ENCODE results near the gene SLC37A3.

Gene SLC37A3

DNA sequence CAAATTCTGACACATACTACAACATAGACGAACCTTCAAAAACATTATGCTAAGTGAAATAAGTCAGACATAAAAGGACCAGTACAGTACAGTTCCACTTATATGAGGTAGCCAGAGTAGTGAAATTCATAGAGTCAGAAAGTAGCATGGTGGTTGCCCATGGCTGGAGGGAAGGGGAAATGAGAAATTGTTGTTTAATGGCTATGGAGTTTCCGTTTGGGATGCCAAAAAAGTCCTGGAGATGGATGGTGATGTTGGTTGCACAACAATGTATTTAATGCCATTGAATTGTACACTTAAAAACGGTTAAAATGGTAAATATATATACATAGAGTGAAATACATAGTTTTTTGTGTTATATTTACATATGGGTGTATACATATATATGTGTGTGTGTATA lies 2.1 kb upstream of the SLC37A3 start:
- no peak for DNase-seq (ENCODE audit: low read depth in 2 of 2)

DNA sequence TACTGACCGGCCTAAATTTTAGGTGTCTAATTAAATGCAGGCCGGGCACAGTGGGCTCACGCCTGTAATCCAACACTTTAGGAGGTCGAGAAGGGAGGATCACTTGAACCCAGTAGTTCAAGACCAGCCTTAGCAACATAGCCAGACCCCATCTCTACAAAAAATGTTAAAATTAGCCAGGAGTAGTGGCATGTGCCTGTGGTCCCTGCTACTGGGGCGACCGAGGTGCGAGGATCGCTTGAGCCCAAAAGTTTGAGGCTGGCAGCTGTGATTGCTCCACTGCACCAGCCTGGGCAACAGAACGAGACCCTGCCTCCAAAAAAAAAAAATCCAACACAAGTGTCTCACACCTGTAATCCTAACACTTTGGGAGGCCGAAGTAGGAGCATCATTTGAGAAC lies 491 bp upstream of the SLC37A3 start:
- no peak for DNase-seq (ENCODE audit: low read depth in 2 of 2)

DNA sequence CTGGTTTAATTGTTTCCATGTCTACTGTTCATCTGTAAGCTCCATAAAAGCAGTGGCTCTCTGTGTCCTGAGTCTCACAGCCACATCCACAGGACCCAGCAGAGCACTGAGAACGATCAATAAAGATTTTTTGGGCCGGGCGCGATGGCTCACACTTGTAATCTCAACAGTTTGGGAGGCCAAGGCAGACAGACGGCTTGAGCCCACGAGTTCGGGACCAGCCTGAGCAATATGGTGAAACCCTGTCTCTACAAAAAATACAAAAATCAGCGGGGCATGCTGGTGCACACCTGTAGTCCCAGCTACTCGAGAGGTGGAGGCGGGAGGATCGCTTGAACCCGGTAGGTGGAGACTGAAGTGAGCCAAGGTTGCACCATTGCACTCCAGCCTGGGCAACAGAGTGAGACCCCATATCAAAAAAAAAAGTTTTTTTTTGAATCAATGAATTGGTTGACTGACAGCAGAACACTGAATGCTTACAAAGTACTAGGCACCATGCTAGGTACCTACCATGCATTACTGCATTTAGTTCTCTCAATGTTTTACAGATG lies 4.5 kb downstream of the SLC37A3 start:
- no peak for DNase-seq (ENCODE audit: low read depth in 2 of 2)

DNA sequence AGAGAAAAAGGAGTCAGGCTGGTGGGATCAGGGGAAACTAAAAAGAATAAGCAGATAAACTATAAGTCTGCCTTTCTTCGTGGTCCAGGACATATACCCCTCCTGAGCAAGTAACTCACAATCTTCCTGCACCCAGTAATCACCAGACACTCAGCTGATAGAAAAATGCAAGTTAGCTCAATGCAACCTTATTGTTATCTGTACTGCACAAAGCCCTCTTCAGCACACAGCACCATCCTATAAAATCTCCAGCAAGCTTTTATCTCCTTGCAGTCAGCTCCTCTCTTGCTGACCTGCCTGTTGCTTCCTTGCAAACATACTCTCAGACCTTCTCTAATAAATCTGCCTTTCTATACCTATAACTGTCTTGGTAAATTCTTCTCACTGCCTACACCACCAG lies 6.7 kb downstream of the SLC37A3 start:
- DNase-seq (ENCODE audit: low read depth in 2 of 2) = no peak

DNA sequence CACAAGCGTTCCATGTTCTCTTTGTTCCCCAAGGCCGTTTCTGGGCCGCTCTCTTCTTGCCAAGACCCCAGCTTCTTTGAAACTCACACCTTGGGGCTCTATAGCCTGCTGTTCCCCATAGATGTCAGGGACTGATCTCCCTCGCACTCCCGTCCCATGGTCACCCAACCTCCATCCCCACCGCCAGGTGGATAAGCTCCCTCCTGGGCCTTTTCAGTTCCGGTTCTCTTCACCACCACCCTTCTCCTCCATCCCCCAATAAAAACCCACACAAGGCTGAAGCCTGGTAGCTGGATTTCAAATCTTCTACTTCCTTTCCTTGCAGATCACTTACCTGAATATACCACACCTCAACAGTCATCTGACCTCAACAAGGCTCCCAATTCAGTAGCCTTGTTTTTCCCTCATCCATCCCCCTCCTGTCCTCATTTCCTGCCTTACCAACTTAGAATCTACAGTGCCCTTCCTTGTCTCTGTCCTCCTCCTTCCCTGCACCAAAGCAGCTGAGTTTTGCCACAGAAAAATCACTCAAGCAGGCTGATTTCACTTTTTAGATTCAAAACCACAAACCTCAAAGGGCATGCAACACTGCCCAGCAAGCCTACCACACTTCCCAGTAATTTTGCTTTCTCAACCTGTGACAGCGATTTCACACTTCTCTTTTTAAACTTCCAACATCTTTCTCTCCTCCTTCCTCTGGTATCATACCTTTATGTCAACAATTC lies 7.7 kb downstream of the SLC37A3 start:
- DNase-seq (ENCODE audit: low read depth in 2 of 2) = no peak

GRCh38 chr7:140390034-140390433 lies 8.3 kb downstream of the SLC37A3 start:
- DNase-seq (ENCODE audit: low read depth in 2 of 2) = no peak

- DNase-seq (ENCODE audit: low read depth in 2 of 2) = no peak
These were observed 8.9 kb downstream of the SLC37A3 start for GRCh38 chr7:140389445-140389844.

- no peak for DNase-seq (ENCODE audit: low read depth in 2 of 2)
These were observed 13.3 kb downstream of the SLC37A3 start for GRCh38 chr7:140384894-140385545.

GRCh38 chr7:140383954-140384713 lies 14.2 kb downstream of the SLC37A3 start:
- no peak for DNase-seq (ENCODE audit: low read depth in 2 of 2)

- peak in 1 of 2 donors; percentile 22 for DNase-seq (ENCODE audit: low read depth in 2 of 2)
These were observed 22.2 kb downstream of the SLC37A3 start for GRCh38 chr7:140375892-140376730.

- no peak for DNase-seq (ENCODE audit: low read depth in 2 of 2)
These were observed 23.0 kb downstream of the SLC37A3 start for GRCh38 chr7:140375323-140375722.

DNA sequence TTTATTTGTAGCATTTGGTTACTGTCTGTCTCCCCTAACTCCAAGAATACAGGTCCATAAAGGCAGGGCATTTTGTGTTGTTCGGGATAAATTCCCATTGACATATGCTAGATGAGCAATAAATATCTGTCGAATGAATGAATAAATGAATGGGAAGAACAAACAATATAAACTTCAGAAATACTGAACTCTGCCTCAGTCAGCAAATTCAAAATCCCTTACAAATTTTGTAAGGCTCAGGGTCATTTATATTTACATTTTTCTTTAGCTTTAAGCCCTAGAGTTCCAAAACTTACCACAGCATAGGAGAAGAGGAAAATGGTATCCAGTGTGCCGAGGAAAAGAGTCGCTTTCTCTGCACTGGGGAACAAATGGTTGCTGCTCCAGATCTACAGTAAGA lies 29.0 kb downstream of the SLC37A3 start:
- no peak for DNase-seq (ENCODE audit: low read depth in 2 of 2)

DNA sequence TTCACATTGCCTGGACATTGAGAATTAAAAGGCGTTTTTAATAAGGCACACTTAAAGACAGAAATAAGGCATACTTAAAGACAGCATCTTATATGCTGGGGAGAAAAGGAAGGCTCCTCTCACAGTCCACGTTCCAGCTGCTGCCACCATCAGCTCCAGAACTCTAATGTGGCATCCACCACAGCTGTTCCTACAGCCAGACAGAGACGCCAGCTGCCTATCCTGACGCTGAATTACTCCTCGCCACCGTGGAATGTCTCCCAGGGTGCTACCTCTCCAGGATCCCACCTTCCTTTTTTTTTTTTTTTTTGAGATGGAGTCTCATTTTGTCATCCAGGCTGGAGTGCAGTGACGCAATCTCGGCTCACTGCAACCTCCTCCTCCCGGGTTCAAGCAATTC lies 30.8 kb downstream of the SLC37A3 start:
- DNase-seq (ENCODE audit: low read depth in 2 of 2) = no peak

DNA sequence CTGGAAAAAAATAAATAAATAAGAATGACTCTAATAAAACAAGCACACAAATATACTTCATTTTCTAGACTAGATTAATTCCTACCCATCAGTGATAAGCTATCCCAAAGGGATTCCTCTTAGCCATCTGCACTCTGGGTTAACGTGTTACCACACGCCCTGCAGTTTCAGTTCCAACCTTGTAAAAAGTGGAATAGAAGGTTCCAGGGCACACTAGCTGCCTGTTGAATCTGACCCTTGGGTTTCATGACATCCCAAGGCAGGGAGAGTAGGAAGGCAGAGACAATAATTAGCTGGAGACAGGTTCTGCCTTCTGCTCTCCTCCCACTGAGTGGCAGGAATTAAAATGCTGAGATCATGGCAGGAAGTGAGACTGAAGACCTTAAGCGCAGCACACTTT lies 33.5 kb downstream of the SLC37A3 start:
- no peak for DNase-seq (ENCODE audit: low read depth in 2 of 2)

- DNase-seq (ENCODE audit: low read depth in 2 of 2) = no peak
These were observed 37.6 kb downstream of the SLC37A3 start for GRCh38 chr7:140360697-140361229.

DNA sequence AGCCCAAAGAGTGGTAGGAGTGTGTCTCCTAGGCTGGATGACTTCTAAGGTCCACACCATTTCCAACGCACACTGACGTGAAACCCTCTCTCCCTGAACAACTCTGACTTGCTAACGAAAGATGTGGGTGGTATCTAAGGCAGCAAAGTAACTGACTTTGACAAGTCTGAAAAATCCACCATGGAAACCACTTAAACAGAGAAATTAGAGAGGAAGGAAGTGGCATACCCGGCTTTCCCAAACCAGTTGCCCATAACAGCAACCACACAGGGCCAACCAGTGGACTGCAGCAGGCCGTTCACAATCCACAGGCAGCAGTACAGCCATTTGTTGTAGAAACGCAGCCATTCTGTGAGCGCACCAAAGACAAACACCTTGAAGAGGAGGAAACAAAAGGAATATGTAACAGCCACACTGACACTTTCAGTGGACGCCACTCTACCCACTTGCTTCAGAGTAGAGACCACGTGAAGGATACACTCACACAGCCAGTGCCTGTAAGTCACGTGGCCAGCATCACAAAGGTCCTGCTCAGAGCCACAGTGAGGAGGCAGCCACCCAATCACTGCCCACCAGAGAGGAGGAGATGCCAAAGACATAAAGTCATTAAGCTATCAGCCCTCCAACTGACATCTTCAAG lies 39.8 kb downstream of the SLC37A3 start:
- DNase-seq (ENCODE audit: low read depth in 2 of 2) = no peak

- DNase-seq (ENCODE audit: low read depth in 2 of 2) = no peak
These were observed 40.3 kb downstream of the SLC37A3 start for GRCh38 chr7:140358024-140358411.

- no peak for DNase-seq (ENCODE audit: low read depth in 2 of 2)
These were observed 48.3 kb downstream of the SLC37A3 start for GRCh38 chr7:140350056-140350455.

- DNase-seq (ENCODE audit: low read depth in 2 of 2) = no peak
These were observed 49.1 kb downstream of the SLC37A3 start for GRCh38 chr7:140349144-140349771.

DNA sequence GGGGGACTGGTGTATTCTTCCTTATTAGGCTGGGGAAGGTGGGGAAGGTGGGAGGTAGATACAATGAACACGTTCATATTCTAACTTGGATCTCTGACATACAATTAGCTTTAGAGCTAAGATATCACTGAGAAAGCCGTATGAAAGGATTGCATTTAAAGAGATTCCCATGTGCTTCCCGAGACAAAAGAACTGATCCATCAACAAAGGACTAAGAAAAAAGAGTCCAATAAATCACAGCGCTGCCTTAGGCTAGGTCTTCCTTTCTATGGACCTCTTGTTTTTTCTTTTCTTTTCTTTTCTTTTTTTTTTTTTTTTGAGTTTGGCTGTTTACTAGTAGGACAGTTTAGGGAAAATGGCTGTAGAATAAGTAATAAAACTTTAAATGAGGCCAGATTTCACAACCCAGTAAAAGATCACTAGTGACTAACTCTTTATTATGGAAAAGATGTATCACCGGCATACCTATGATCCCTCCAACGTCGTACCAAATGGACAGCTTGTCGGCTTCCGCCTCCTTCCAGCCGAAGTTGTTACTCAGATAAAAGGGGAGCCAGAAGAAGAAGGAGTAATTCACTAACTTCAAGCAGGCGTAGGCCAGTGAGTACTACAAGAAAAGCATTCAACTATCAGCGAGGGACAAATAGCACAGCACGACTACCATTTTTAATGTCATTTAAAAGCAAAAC lies 50.0 kb downstream of the SLC37A3 start:
- no peak for DNase-seq (ENCODE audit: low read depth in 2 of 2)
